GM12875 (cell line): ENCODE data around the gene KANK3.
"Not testable (repeated sequence)": the region's sequence is repeated elsewhere in the genome, so short reads cannot be mapped to it uniquely, and the experiment has no call there.

Source experiments
- H3K4me3 ChIP-seq: one replicate; pipeline ENCODE4 v1.5.1; 2011; ENCODE audit warnings: low read depth, low read length, control low read depth
- TF ChIP-seq, protein P1 (sequence below): IDR thresholded peaks from 2 replicates; pipeline ENCODE4 v1.5.1; 2011; ENCODE audit warnings: low read depth, mild to moderate bottlenecking, control low read depth, inconsistent platforms, low read length, moderate library complexity, borderline replicate concordance; ENCODE audit not compliant: insufficient read depth

KANK3 gene

DNA sequence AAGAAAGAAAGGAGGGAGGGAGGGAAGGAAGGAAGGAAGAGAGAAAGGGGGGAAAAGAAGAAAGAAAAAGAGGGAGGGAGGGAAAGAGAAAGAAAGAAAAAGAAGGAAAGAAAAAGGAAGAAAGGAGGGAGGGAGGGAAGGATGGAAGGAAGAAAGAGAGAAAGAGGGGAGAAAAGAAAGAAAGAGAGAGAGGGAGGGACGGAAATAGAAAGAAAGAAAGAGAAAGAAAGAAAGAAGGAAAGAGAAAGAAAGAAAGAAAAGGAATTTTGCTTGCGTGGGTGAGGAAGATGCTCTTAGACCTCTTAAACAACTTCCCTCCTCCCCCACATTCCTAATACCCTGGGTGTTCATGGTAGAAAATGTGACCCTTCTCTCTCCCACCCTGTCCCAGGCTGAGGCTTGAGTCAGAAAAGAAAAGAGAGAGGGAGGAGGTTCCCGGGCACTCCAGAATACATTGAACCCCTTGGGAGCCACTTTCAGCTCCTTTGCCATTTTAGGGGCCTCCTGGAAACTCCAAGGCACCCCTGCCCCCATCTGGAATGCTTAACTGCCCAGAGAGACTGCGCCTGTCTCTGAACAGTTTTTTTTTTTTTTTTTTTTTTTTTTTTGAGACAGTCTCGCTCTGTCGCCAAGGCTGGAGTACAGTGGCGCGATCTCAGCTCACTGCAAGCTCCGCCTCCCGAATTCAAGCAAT is 9.2 kb upstream of the KANK3 start:
- no peak overlapping the region for H3K4me3 ChIP-seq
- TF ChIP-seq, protein P1, sequence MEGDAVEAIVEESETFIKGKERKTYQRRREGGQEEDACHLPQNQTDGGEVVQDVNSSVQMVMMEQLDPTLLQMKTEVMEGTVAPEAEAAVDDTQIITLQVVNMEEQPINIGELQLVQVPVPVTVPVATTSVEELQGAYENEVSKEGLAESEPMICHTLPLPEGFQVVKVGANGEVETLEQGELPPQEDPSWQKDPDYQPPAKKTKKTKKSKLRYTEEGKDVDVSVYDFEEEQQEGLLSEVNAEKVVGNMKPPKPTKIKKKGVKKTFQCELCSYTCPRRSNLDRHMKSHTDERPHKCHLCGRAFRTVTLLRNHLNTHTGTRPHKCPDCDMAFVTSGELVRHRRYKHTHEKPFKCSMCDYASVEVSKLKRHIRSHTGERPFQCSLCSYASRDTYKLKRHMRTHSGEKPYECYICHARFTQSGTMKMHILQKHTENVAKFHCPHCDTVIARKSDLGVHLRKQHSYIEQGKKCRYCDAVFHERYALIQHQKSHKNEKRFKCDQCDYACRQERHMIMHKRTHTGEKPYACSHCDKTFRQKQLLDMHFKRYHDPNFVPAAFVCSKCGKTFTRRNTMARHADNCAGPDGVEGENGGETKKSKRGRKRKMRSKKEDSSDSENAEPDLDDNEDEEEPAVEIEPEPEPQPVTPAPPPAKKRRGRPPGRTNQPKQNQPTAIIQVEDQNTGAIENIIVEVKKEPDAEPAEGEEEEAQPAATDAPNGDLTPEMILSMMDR = no peak

DNA sequence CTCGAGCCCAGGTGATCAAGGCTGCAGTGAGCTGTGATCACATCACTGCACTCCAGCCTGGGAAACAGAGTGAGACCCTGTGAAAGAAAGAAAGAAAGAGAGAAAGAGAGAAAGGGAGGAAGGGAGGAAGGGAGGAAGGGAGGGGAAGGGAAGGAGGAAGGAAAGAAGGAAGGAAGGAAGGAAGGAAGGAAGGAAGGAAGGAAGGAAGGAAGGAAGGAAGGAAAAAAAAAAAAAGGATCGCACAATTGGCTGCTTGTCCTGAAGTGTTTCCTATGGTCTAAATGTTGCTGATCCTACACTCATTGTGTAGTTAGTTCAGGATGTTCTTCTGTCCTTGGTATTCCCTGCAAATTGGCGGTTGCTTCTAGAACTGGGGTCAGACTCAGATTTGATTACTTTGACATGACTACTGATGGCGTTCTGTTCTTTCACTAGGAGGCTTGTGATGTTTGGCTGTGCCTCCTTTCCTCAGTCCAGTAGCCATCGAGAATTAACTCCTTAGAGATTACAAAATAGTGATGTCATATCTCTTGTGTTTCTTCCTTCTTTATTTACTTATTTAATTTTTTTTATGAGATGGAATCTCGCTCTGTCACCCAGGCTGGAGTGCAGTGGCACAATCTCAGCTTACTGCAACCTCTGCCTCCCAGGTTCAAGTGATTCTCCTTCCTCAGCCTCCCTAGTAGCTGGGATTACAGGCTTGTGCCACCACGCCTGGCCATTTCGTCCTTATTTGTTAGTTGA is 6.7 kb upstream of the KANK3 start:
- not testable (repeated sequence) for H3K4me3 ChIP-seq

GRCh38 chr19:8343483-8343844 is 402 bp upstream of the KANK3 start:
- peak overlapping the region; percentile 26 for H3K4me3 ChIP-seq
- TF ChIP-seq, protein P1 = no peak

- TF ChIP-seq, protein P1 = no peak
Measured at GRCh38 chr19:8342316-8342683, 762 bp downstream of the KANK3 start.

DNA sequence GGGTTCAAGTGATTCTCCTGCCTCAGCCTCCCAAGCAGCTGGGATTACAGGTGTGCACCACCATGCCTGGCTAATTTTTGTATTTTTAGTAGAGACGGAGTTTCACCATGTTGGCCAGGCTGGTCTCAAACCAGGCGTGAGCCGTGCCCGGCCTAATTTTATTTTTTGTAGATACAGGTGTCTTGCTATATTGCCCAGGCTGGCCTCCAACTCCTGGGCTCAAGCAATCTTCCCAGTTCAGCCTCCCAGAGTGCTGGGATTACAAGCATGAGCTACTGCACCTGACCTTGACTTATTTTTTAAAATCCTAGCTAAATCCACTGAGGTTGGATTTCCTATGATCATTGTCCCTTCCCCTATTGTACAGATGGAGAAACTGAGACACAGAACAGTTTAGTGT is 1.6 kb downstream of the KANK3 start:
- not testable (repeated sequence) for H3K4me3 ChIP-seq

More at GRCh38 chr19:8342316-8342683, 762 bp downstream of the KANK3 start:
- no peak overlapping the region for H3K4me3 ChIP-seq

DNA sequence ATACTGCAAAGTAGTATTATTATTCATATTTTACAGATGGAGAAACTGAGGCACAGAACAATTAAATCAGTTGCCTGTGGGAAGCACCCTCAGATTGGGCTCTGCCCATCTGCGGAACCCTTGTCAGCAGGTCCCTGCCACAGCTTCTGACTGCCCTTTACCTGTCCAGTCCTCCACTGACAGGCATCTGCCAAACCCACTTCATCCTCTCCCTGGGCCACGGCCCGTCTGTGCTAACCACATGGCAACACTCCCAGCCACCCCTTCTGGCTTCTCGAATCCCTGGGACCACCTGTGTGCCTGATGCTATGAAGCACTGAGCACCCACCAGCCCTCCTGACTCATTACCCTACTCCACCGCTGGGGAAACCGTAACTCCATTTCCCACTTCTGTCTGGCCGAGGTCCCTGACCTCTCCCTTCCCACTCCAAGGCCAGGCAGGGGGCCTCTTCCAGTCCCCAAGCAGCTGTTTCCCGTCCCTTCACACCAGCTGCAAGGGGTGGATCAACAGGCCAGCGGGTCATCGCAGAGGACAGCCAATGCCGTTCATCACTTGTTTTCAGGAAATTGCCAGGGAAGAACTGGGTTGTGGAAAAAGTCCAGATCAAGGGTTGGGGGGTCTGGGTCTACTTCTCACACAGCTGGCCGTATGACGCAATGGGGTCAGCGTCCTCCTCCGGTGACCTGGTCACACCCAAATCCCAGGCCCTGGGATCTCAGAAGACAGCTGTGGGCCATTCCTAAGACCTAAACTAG is 2.5 kb downstream of the KANK3 start:
- H3K4me3 ChIP-seq = no peak overlapping the region
- TF ChIP-seq, protein P1 = 0 out of 2 replicates have a peak, but pooled peaks have one; percentile 19

- no peak overlapping the region for H3K4me3 ChIP-seq
- TF ChIP-seq, protein P1 = no peak
Measured at GRCh38 chr19:8338835-8339234, 4.2 kb downstream of the KANK3 start.

GRCh38 chr19:8337728-8338127 is 5.3 kb downstream of the KANK3 start:
- H3K4me3 ChIP-seq = no peak overlapping the region
- TF ChIP-seq, protein P1 = no peak
